Endothelial cell of umbilical vein (primary cell): ENCODE data around the gene CXXC5. TPM values are rescaled to one million over a fixed set of nuclear protein-coding genes. Genes with fewer than 3 reads are reported as not detected.
"Not testable (repeated sequence)": the region's sequence is repeated elsewhere in the genome, so short reads cannot be mapped to it uniquely, and the experiment has no call there.

ENCODE experiments used
- Bru-seq: library from RNA; stranded (reverse); fragments of 400-500 nt; gene quantifications from one replicate; lab custom pipeline; 2021; lab: Mats Ljungman, UMichigan
- BruChase-seq, 2 experiments: library from RNA; stranded (reverse); fragments of 400-500 nt; gene quantifications; one replicate each; lab custom pipeline; 2021; lab: Mats Ljungman, UMichigan
- BruUV-seq: library from RNA; stranded (reverse); fragments of 400-500 nt; replicated peaks from 2 replicates; lab custom pipeline; 2021; lab: Mats Ljungman, UMichigan
- CTCF ChIA-PET: fragments of 300-600, 350-600 bp; sonication (Branson Sonifier 250); formaldehyde crosslinking; loops from one replicate; lab custom pipeline; 2021; ENCODE audit warnings: antibody characterized with exemption, inconsistent platforms; lab: Charles Lee
- POLR2A ChIA-PET: fragments of 300-600, 350-600 bp; sonication (Branson Sonifier 250); formaldehyde crosslinking; loops from one replicate; lab custom pipeline; 2021; ENCODE audit warnings: antibody characterized with exemption, inconsistent platforms; lab: Charles Lee
- DNase-seq: peaks from one replicate; pipeline ENCODE4 v3.0.0-alpha.2; 2011; ENCODE audit warnings: low read depth, low spot score
- FAIRE-seq: peaks from 2 replicates; lab custom pipeline; 2011; peaks lifted over from hg19 to GRCh38; lab: Jason Lieb, UNC
- H2AFZ ChIP-seq: 2 replicates; pipeline ENCODE4 v1.6.0; 2012; ENCODE audit warnings: low read depth, low read length, control low read depth, inconsistent platforms
- H3K27ac ChIP-seq: 2 replicates; pipeline ENCODE4 v1.5.1; 2011; ENCODE audit warnings: low read depth, mild to moderate bottlenecking, control low read depth, low read length, moderate library complexity; ENCODE audit not compliant: insufficient read depth
- H3K27me3 ChIP-seq, 2 experiments: 2 replicates each; pipeline versions ENCODE4 v1.6.0 to v1.6.1; 2011; ENCODE audit warnings: low read length in 2 of 2, mixed read lengths in 1 of 2; ENCODE audit not compliant: control insufficient read depth in 2 of 2, insufficient read depth in 2 of 2
- H3K36me3 ChIP-seq, 2 experiments: 2 replicates in 1 of 2; 3 replicates in 1 of 2; pipeline ENCODE4 v1.5.1; 2011; ENCODE audit warnings: low read length in 2 of 2, mild to moderate bottlenecking in 1 of 2, moderate library complexity in 1 of 2; ENCODE audit not compliant: control insufficient read depth in 2 of 2, insufficient read depth in 2 of 2; ENCODE audit errors: extremely low read depth in 1 of 2
- H3K4me1 ChIP-seq: 3 replicates; pipeline ENCODE4 v1.5.1; 2011; ENCODE audit warnings: mild to moderate bottlenecking, low read length; ENCODE audit not compliant: control insufficient read depth, insufficient read depth; ENCODE audit errors: extremely low read depth
- H3K4me2 ChIP-seq: 2 replicates; pipeline ENCODE4 v1.6.1; 2011; ENCODE audit warnings: low read length, control low read depth, mixed read lengths; ENCODE audit not compliant: insufficient read depth
- H3K4me3 ChIP-seq, 3 experiments: fragments of 200-600 bp in 1 of 3; sonication (generic), shearing (Covaris generic) in 1 of 3; replicated peaks in 1 of 3; 2 replicates each; pipeline ENCODE4 v1.5.1; 2011 to 2016; ENCODE audit warnings: control low read depth in 3 of 3, low read length in 3 of 3, mild to moderate bottlenecking in 2 of 3, inconsistent platforms in 1 of 3, low read depth in 1 of 3, moderate library complexity in 1 of 3; ENCODE audit not compliant: insufficient read depth in 1 of 3
- H3K79me2 ChIP-seq: 2 replicates; pipeline ENCODE4 v1.6.0; 2012; ENCODE audit warnings: low read length, inconsistent platforms; ENCODE audit not compliant: control insufficient read depth, insufficient read depth
- H3K9ac ChIP-seq: replicated peaks from 2 replicates; pipeline ENCODE3; 2011; ENCODE audit warnings: low read length, control low read depth; ENCODE audit not compliant: insufficient read depth; ENCODE audit errors: extremely low read depth
- H3K9me1 ChIP-seq: replicated peaks from 3 replicates; pipeline ENCODE4 v1.6.0; 2011; ENCODE audit warnings: mild to moderate bottlenecking, low read length; ENCODE audit not compliant: control insufficient read depth, insufficient read depth; ENCODE audit errors: extremely low read depth
- H3K9me3 ChIP-seq: replicated peaks from 2 replicates; pipeline ENCODE4 v1.5.1; 2012; ENCODE audit warnings: low read length, inconsistent platforms; ENCODE audit not compliant: control insufficient read depth, insufficient read depth
- H4K20me1 ChIP-seq: replicated peaks from 2 replicates; pipeline ENCODE3; 2011; ENCODE audit warnings: mild to moderate bottlenecking, low read length; ENCODE audit not compliant: control insufficient read depth, insufficient read depth; ENCODE audit errors: extremely low read depth
- CTCF ChIP-seq, 2 donors: IDR thresholded peaks; 1 replicate in 1 of 2; 2 replicates in 1 of 2; pipeline ENCODE4 v1.5.1; 2011; ENCODE audit warnings: low read length in 2 of 2, mild to moderate bottlenecking in 2 of 2, moderate library complexity in 2 of 2, control low read depth in 1 of 2, inconsistent platforms in 1 of 2, low read depth in 1 of 2; ENCODE audit not compliant: insufficient read depth in 1 of 2; ENCODE audit errors: extremely low read depth in 1 of 2
- EZH2 ChIP-seq: IDR thresholded peaks from 2 replicates; pipeline ENCODE4 v1.6.1; 2012; ENCODE audit warnings: borderline replicate concordance, low read depth, mild to moderate bottlenecking, moderate library complexity, low read length, inconsistent platforms; ENCODE audit not compliant: severe bottlenecking
- FOS ChIP-seq: IDR thresholded peaks from 2 replicates; pipeline ENCODE4 v1.6.1; 2011; ENCODE audit warnings: mild to moderate bottlenecking, low read length, moderate library complexity, borderline replicate concordance; ENCODE audit not compliant: insufficient read depth
- GATA2 ChIP-seq: IDR thresholded peaks from 2 replicates; pipeline ENCODE4 v1.7.0; 2011; ENCODE audit warnings: low read depth, mild to moderate bottlenecking, moderate library complexity, mixed read lengths, low read length; ENCODE audit not compliant: insufficient read length, insufficient read depth
- JUN ChIP-seq: IDR thresholded peaks from 2 replicates; pipeline ENCODE4 v1.6.1; 2011; ENCODE audit warnings: borderline replicate concordance, low read depth; ENCODE audit not compliant: insufficient read length, insufficient read depth
- MAX ChIP-seq: IDR thresholded peaks from 2 replicates; pipeline ENCODE4 v1.6.1; 2011; ENCODE audit not compliant: insufficient read depth, insufficient read length
- MYC ChIP-seq: IDR thresholded peaks from one replicate; pipeline ENCODE4 v1.6.1; 2011; ENCODE audit warnings: mild to moderate bottlenecking, low read depth, low read length
- POLR2A ChIP-seq: IDR thresholded peaks from 2 replicates; pipeline ENCODE4 v1.6.1; 2012; ENCODE audit warnings: low read depth, mild to moderate bottlenecking, control low read depth, low read length
- POLR2AphosphoS5 ChIP-seq: IDR thresholded peaks from 2 replicates; pipeline ENCODE4 v1.6.1; 2012; ENCODE audit warnings: low read depth, mild to moderate bottlenecking, control low read depth, low read length, moderate library complexity; ENCODE audit not compliant: insufficient read depth
- dilution Hi-C: fragments of 300-500 bp; cut with MboI; formaldehyde crosslinking; loops from one replicate; pipeline ENCODE4 v1.15.0; 2019; ENCODE audit warnings: low sequenced_read_pairs; ENCODE audit not compliant: extremely low pct_ligation_motif_present
- intact Hi-C: fragments of 100-400 bp; cut with micrococcal nuclease; formaldehyde crosslinking; loops from one replicate; pipeline ENCODE4 v1.10.0; 2022
- long read RNA-seq: library from polyadenylated mRNA; stranded (forward); transcript quantifications from one replicate; pipeline ENCODE4 v2.0.0, GENCODE V29; 2021
- polyA minus RNA-seq, 3 experiments: library from RNA; depleted of rRNA, polyadenylated mRNA; stranded (reverse); fragments of >200 nt; gene quantifications; 1 replicate in 1 of 3; 2 replicates in 2 of 3; pipeline ENCODE4 v1.2.3, GENCODE V29; 2011
- polyA plus RNA-seq, 4 experiments: library from polyadenylated mRNA; depleted of rRNA in 3 of 4; stranded (reverse) in 3 of 4; unstranded in 1 of 4; fragments of >200 nt; gene quantifications; 2 replicates each; pipeline versions ENCODE4 v1.2.1 to v1.2.3, GENCODE V29; 2011 to 2012; ENCODE audit warnings: missing spikeins in 1 of 4
- total RNA-seq: library from RNA; stranded (reverse); gene quantifications from 2 replicates; pipeline ENCODE4 v1.2.3, GENCODE V29; 2021

CXXC5 gene
- total RNA-seq (2.7 and 5.9 TPM in 2 replicates), polyA plus RNA-seq (5.5 and 8.2 TPM in 2 replicates), polyA minus RNA-seq (4.7 and 6.7 TPM in 2 replicates), Bru-seq, nascent RNA (percentile 30 among the genes with signal in this experiment), BruChase-seq, experiment 1, labeled RNA remaining after a 6-hour chase (percentile 42 among the genes with signal in this experiment), BruChase-seq, experiment 2, labeled RNA remaining after a 2-hour chase (percentile 42 among the genes with signal in this experiment)
- 3.5 and 5.5 TPM in 2 replicates for polyA plus RNA-seq (2011; cell fraction: cytosol; rRNA removed)
- polyA plus RNA-seq (2011; cell fraction: nucleus; rRNA removed), result 2.2 and 3.2 TPM in 2 replicates
- polyA plus RNA-seq (2012), result 0.82 and 0.90 TPM in 2 replicates
- polyA minus RNA-seq (2011; cell fraction: cytosol; rRNA and poly(A)+ RNA removed), result 24.9 TPM
- 1.1 and 1.8 TPM in 2 replicates for polyA minus RNA-seq (2011; cell fraction: nucleus; rRNA and poly(A)+ RNA removed)
- long read RNA-seq, transcript CXXC5-201 (3 exons, 2,658 nt), result major isoform, 19 of 25 reads
- long read RNA-seq, partial matches to known transcripts, result 1 of 25 reads
- long read RNA-seq, other reads (novel, unspliced or antisense), result 5 of 25 reads

- Histone ChIP-seq H3K36me3 (no peaks in the 10 kb centered on the region), H3K4me1 (peaks cover 27% of the 10 kb centered on the region), H3K4me3 (peak within 1 kb of the TSS; percentile 45 to 70 (median 49)), H3K9ac (no peak within 1 kb of the TSS), H3K27me3 (peaks cover 9 to 24% of the 10 kb centered on the region in 2 experiments), H4K20me1 (no peaks in the 10 kb centered on the region), H2AFZ (peak within 1 kb of the TSS; percentile 49), H3K9me3 (no peaks in the 10 kb centered on the region), H3K4me2 (peak within 1 kb of the TSS; percentile 59), H3K27ac (no peak within 1 kb of the TSS), H3K79me2 (no peaks in the 10 kb centered on the region), H3K9me1 (no peaks in the 10 kb centered on the region)
- FAIRE-seq (peak; percentile 38), DNase-seq (peak; percentile 72)
- TF ChIP-seq JUN, result no peak
- no peak for TF ChIP-seq EZH2
- TF ChIP-seq POLR2AphosphoS5, result peak; percentile 48
- no peak for TF ChIP-seq MYC
- no peak for TF ChIP-seq CTCF (IDR thresholded peaks at IDR 0.05; ENCODE audit: extremely low read depth in 1 of 2, insufficient read depth in 1 of 2, low read depth in 1 of 2, low read length in 2 of 2)
- TF ChIP-seq POLR2A, result no peak
- TF ChIP-seq GATA2, result no peak
- no peak for TF ChIP-seq MAX
- no peak for TF ChIP-seq FOS
- BruUV-seq, result no TSS peak
- POLR2A ChIA-PET, result interaction anchor here (0.8 to 1.5 kb wide), 4 partner anchors 11 to 87 kb away, joined by 3 to 7 read pairs (median 6); partner anchors contain the start of gene UBE2D2
- dilution Hi-C loops (loop anchor here (10.0 kb wide), 1 partner anchor 116 kb away; no protein-coding TSS in a partner anchor), intact Hi-C loops (loop anchor here (1.0 kb wide), 3 partner anchors 11 to 20 kb away; no protein-coding TSS in a partner anchor)
- CTCF ChIA-PET, result interaction anchor here (0.6 to 8.6 kb wide), 16 partner anchors 10 to 139 kb away, joined by 3 to 161 read pairs (median 6); no protein-coding TSS in a partner anchor
Observed at GRCh38 chr5:139648205-139649081, at the start of gene CXXC5. Gene CXXC5 (plus strand): TSS chr5:139648349. CDS start chr5:139680524, 32,175 bp downstream.

GRCh38 chr5:139598601-139598965 is 49.6 kb upstream of the CXXC5 start:
- dilution Hi-C loops, H3K9ac ChIP-seq, H2AFZ ChIP-seq, H3K4me2 ChIP-seq, H3K9me1 ChIP-seq, H3K36me3 ChIP-seq, BruUV-seq, H3K9me3 ChIP-seq, intact Hi-C loops, H3K27ac ChIP-seq, DNase-seq, FAIRE-seq, H3K27me3 ChIP-seq, H3K4me1 ChIP-seq, H3K4me3 ChIP-seq: not testable (repeated sequence)
- peaks cover 70% of the 10 kb centered on the region for H3K79me2 ChIP-seq
- CTCF ChIA-PET, result interaction anchor here (0.6 to 1.9 kb wide), 4 partner anchors 10 to 176 kb away, joined by 3 to 8 read pairs (median 4); no protein-coding TSS in a partner anchor
- POLR2A ChIA-PET, result interaction anchor here (0.7 kb wide), 1 partner anchor 210 kb away, joined by 10 read pairs; no protein-coding TSS in a partner anchor
- H4K20me1 ChIP-seq, result peaks cover 12% of the 10 kb centered on the region
